Cardiac fibroblast (primary cell): ENCODE data around the gene KIAA1549.
"Not testable (repeated sequence)": the region's sequence is repeated elsewhere in the genome, so short reads cannot be mapped to it uniquely, and the experiment has no call there.

Experiments used
- DNase-seq, 2 donors: peaks; one replicate each; pipeline versions ENCODE4 v3.0.0 to v3.0.0-alpha.2; 2010; ENCODE audit warnings: low read depth in 2 of 2
- H3K4me3 ChIP-seq, 2 donors: replicated peaks in 1 of 2; 1 replicate in 1 of 2; 2 replicates in 1 of 2; pipeline ENCODE4 v1.5.1; 2011; ENCODE audit warnings: low read depth in 2 of 2, low read length in 2 of 2, mild to moderate bottlenecking in 2 of 2, moderate library complexity in 1 of 2
- TF ChIP-seq, protein P1 (sequence below): IDR thresholded peaks from one replicate; pipeline ENCODE4 v1.5.1; 2011; ENCODE audit warnings: low read depth, mild to moderate bottlenecking, low read length, inconsistent platforms

KIAA1549 gene

DNA sequence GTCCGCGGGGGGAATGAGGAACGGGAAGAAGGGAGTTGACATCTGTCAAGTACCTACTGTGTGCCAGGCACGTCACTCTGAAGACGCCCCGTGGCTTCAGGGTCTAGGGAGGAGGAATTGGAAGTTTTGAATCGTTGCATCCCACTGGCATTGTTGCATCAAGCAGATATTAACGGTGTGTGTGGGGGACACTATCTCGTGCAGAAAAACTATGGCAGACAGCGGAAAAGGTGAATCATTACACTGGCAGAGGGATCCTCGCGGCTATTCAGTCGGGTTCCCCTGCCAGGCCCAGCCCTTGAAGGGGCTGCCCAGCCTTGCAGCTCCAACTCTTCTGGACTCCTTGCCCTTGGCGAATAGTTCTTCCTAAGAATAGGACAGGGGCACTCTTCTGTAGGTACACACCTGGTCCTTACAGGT is 1.0 kb upstream of the KIAA1549 start:
- peak; percentile 5 to 9 for DNase-seq
- TF ChIP-seq, protein P1, sequence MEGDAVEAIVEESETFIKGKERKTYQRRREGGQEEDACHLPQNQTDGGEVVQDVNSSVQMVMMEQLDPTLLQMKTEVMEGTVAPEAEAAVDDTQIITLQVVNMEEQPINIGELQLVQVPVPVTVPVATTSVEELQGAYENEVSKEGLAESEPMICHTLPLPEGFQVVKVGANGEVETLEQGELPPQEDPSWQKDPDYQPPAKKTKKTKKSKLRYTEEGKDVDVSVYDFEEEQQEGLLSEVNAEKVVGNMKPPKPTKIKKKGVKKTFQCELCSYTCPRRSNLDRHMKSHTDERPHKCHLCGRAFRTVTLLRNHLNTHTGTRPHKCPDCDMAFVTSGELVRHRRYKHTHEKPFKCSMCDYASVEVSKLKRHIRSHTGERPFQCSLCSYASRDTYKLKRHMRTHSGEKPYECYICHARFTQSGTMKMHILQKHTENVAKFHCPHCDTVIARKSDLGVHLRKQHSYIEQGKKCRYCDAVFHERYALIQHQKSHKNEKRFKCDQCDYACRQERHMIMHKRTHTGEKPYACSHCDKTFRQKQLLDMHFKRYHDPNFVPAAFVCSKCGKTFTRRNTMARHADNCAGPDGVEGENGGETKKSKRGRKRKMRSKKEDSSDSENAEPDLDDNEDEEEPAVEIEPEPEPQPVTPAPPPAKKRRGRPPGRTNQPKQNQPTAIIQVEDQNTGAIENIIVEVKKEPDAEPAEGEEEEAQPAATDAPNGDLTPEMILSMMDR, result no peak
- H3K4me3 ChIP-seq, result peak overlapping the region in 1 of 2 donors; percentile 61

DNA sequence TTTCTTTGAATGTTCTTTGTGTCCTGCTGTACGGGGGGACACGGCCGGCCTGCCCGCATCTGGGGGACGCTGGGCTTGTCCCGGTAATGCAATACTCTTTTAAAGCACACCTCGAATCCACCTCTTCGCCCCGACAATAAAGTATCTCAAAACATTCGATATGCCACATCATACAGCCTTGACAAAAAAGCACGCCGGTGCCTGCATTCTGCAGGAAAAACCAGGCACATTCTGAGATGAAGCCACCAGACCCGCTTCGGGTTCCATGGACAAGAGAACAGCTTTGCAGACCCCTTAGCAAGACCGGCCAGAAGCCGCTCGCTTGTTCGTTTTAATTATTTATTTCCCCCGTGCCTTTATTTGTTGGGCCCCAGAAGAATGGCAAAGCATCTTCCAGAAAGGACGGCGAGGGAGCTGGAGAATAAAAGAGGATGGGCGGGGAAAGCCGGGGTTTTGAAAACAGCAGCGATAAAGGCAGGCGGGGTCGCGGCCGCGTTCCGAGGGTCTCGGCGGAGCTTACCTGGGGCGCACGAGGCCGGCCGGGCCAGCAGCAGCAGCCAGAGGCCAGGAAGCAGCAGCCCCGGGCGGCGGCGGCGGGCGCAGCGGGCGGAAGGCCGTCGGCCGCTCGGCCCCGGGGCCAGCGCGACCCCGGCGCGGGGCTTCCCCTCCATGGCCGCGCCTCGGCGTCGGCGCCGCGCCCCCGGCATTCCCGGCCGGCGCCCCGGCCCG is 462 bp downstream of the KIAA1549 start:
- TF ChIP-seq, protein P1, result no peak
- H3K4me3 ChIP-seq, result peak overlapping the region; percentile 52 to 68
- DNase-seq, result peak in 1 of 2 donors; percentile 8

DNA sequence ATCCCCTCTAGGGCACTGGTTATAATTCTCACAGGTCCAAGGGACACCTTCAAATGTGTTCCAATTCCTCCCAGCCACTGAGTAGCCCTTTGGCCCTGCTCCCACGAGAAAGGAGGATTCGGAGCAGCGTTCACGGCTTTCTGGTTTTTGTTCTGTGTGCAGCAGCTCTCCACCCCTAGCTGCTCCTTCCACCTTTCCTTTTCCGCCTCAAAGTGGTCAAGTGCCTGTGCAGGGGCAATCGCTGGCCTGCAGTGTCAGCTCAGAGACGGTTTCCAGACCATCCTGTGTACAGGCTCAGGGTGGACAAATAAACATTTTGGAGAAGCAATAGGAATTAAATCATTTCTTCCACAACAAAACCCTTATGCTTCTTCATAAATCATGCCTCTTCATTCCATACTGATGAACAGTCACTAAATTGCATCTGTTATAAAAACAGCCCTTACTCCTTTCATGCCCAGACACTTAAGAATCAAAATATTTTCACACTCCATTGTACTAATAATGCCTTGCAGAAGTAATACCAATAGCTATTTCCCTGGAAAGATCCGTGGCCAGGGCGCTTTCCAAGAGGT is 1.1 kb downstream of the KIAA1549 start:
- peak overlapping the region; percentile 52 to 68 for H3K4me3 ChIP-seq
- DNase-seq, result peak; percentile 6 to 8
- TF ChIP-seq, protein P1, result no peak

DNA sequence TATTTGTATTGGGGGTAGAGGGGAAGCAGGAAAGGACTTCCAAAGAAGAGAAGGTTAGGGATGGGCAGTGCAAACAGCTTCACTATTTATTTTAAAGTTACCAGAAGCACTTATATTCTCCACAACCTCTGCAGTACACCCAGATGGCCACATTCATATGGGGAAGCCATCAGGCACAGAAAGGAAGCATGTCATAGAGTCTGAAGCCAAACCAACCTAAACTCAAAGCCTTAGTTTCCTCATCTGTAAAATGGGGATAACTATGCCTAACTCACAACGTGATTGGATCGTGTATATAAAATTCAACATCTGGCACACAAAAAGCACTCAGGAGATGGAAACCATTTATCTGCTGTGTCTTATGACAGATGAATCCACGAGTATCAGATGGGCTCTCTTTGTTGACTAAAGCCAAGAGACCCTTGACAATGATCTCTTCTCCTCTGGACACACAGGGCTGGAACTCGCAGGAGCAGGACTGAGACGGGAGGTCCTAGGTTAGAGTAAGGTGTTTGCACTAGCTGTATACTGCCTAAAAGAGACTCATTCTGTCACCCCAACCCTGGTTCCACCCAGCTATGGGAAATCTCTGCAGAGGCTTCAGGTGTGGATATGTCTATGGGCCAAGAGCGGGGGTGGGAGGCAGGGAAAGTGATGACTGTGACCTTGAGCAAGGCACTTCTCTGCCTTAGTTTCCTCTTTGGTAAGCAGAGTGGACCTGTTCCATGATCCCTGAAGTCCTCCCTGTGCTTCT is 1.8 kb downstream of the KIAA1549 start:
- H3K4me3 ChIP-seq, result no peak overlapping the region
- DNase-seq, result peak; percentile 19 to 27
- TF ChIP-seq, protein P1, result no peak

DNA sequence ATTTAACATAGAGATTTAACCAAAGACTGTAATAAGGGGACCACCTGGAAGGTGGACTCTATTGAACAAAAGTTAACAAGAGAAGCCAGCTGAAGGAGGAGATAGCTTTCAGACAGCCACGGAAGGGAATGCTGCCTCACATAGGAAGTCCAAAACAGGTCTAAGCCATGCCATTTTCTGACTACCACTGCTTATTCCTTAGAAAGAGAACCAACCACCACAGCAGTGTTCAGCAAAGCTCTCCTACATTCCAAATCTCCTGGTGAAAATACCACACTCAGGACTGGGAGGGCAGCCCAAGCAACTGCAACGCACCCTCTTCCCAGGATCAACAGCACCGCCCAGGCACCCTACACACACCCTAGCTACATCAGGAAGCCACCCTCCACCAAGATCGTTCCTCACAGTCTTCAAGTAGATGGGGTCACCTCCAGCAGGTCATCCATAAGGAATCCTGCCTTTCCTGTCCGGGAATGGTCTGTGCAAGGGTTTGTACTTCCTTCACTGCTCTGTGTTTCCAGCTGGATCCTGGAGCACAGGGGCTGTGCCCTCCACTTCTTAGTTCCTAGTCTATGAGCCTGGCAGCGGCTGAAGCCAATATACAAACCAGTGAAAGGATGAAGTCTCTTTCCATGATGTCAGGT is 2.5 kb downstream of the KIAA1549 start:
- H3K4me3 ChIP-seq, result no peak overlapping the region
- no peak for DNase-seq
- TF ChIP-seq, protein P1, result no peak

DNA sequence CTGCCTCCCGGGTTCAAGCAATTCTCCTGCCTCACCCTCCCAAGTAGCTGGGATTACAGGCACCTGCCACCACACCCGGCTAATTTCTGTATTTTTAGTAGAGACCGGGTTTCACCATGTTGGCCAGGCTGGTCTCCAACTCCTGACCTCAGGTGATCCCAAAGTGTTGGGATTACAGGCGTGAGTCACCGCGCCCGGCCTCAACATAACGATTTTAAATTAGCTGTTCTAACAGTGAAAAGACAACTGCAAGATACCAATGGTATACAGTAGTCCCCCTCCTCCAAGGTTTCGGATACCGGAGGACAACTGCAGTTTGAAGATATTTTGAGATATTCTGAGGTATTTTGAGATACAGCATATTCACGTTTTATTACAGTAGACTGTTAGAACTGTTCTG is 5.0 kb downstream of the KIAA1549 start:
- not testable (repeated sequence) for DNase-seq

More for the DNA sequence above, 5.0 kb downstream of the KIAA1549 start:
- not testable (repeated sequence) for H3K4me3 ChIP-seq
